ENCODE results near the gene RABGEF1. TPM values are rescaled to one million over a fixed set of nuclear protein-coding genes. Genes with fewer than 3 reads are reported as not detected.
"Not testable (repeated sequence)": the region's sequence is repeated elsewhere in the genome, so short reads cannot be mapped to it uniquely, and the experiment has no call there.

The RABGEF1 gene
- total and polyA plus RNA-seq, 2 of the 8 experiments (the other 6 are each of a cell fraction or from before 2014, with no cell fraction given): 10.2 to 18.0 TPM

DNA sequence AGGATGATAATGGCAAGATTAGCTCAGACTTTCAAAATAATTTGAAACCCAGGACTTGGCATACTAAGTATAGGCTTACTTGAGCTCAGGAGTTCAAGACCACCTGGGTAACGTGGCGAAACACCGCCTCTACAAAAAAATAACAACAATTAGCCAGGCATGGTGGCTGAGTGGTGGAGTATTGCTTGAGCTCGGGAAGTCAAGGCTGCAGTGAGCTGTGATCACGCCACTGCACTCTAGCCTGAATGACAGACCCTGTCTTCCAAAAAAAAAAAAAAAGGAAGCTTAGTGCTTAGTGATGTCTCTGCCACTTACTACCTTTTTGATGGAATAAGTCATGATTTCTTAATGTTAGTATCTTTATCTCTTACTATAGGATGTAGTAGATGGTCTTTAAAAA lies 25.5 kb downstream of the RABGEF1 start (continued):
- no peak for TF ChIP-seq BACH1 (IDR thresholded peaks at IDR 0.05; ENCODE audit: low read length)
- TF ChIP-seq SIN3A (conservative IDR thresholded peaks at IDR 0.05 in 1 of 2, IDR thresholded peaks at IDR 0.05 in 1 of 2; ENCODE audit: low read depth in 1 of 2, low read length in 2 of 2): no peak
- no peak for TF ChIP-seq TCF12 (IDR thresholded peaks at IDR 0.05; ENCODE audit: low read depth, low read length)

DNA sequence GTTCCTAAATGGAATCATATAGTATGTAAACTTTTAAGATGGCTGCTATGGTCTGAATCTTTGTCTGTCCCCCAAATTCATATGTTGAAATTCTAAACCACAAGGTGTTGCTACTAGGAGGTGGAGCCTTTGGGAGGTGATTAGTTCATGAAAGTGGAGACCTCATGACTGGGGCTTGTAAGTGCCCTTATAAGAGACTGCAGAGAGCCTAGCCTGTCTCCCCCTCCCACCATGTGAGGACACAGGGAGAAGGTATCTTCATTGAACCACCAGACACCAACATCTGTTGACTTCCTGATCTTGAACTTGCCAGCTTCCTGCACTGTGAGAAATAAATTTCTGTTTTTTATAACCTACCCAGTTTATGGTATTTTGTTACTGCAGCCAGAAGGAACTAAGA lies 27.0 kb downstream of the RABGEF1 start:
- H3K27me3 ChIP-seq (replicated peaks in 1 of 4; ENCODE audit: control insufficient read depth in 3 of 4, extremely low read depth in 1 of 4, insufficient read depth in 3 of 4, low read length in 3 of 4); H2BK20ac ChIP-seq (ENCODE audit: low read length); H3K4me1 ChIP-seq (replicated peaks in 1 of 4; ENCODE audit: control insufficient read depth in 3 of 4, insufficient read depth in 4 of 4, low read length in 3 of 4); H4K8ac ChIP-seq (ENCODE audit: extremely low read depth, insufficient read depth, low read length); FAIRE-seq; DNase-seq (ENCODE audit: low read depth in 1 of 2, low spot score in 2 of 2); H2AFZ ChIP-seq (ENCODE audit: low read length); H3K36me3 ChIP-seq (ENCODE audit: control insufficient read depth in 2 of 4, insufficient read depth in 4 of 4, low read length in 3 of 4); H3K9me3 ChIP-seq (ENCODE audit: insufficient read depth in 2 of 2, low read depth in 1 of 2, low read length in 1 of 2); H3K23me2 ChIP-seq (ENCODE audit: low read depth, low read length); H2BK120ac ChIP-seq (replicated peaks; ENCODE audit: low read depth, low read length); H2BK12ac ChIP-seq (ENCODE audit: low read depth, low read length); H3K79me1 ChIP-seq (ENCODE audit: low read depth, low read length); H4K5ac ChIP-seq (ENCODE audit: insufficient read length, low read depth, low read length); H3K18ac ChIP-seq (ENCODE audit: extremely low read depth, low read length); H4K91ac ChIP-seq (replicated peaks; ENCODE audit: insufficient read length, low read length); H2BK5ac ChIP-seq (ENCODE audit: low read depth, low read length); H3K14ac ChIP-seq (ENCODE audit: insufficient read length); H4K20me1 ChIP-seq (replicated peaks in 1 of 2; ENCODE audit: control insufficient read depth in 1 of 2, insufficient read depth in 2 of 2, low read length in 2 of 2); H3K4me3 ChIP-seq (ENCODE audit: extremely low read depth in 1 of 4, insufficient read depth in 2 of 4, low read depth in 3 of 4, low read length in 4 of 4); H3K23ac ChIP-seq (ENCODE audit: insufficient read length); H3K4ac ChIP-seq (replicated peaks; ENCODE audit: insufficient read length, low read depth, low read length); H3K56ac ChIP-seq (replicated peaks; ENCODE audit: insufficient read length, low read depth, low read length); POLR2A ChIA-PET (ENCODE audit: partially characterized antibody); H2AK5ac ChIP-seq (ENCODE audit: low read depth, low read length); H3K4me2 ChIP-seq (ENCODE audit: insufficient read depth in 1 of 2, low read depth in 2 of 2, low read length in 2 of 2); CTCF ChIA-PET (ENCODE audit: partially characterized antibody); H3K9ac ChIP-seq (replicated peaks in 1 of 4; ENCODE audit: extremely low read depth in 1 of 4, low read depth in 3 of 4, low read length in 3 of 4); H2BK15ac ChIP-seq (ENCODE audit: low read length); H3K27ac ChIP-seq (ENCODE audit: low read depth, low read length): not testable (repeated sequence)
- H3K79me2 ChIP-seq (ENCODE audit: control insufficient read depth in 1 of 2, insufficient read depth in 2 of 2, low read length in 2 of 2): peaks cover 0 to 28% of the 10 kb centered on the region in 2 experiments; a peak in 2 of 4 replicates
